Cortex of kidney (tissue), 1 donor: ENCODE results near the gene NRF1.
"Not testable (repeated sequence)": the region's sequence is repeated elsewhere in the genome, so short reads cannot be mapped to it uniquely, and the experiment has no call there.

Source experiments
- DNase-seq: peaks from one replicate; lab custom pipeline; 2025; lab: John Stamatoyannopoulos, UW

Gene NRF1

GRCh38 chr7:129782818-129783583, 171.5 kb downstream of the NRF1 start:
- no peak for DNase-seq

GRCh38 chr7:129783584-129783919, 172.0 kb downstream of the NRF1 start:
- DNase-seq, result no peak

GRCh38 chr7:129784437-129784782, 172.9 kb downstream of the NRF1 start:
- DNase-seq, result no peak

GRCh38 chr7:129784783-129785684, 173.5 kb downstream of the NRF1 start:
- no peak for DNase-seq

- DNase-seq, result no peak
Observed at GRCh38 chr7:129785685-129786514, 174.4 kb downstream of the NRF1 start.

GRCh38 chr7:129786825-129787563, 175.5 kb downstream of the NRF1 start:
- no peak for DNase-seq

GRCh38 chr7:129789000-129789399, 177.5 kb downstream of the NRF1 start:
- DNase-seq, result no peak

- no peak for DNase-seq
Observed at GRCh38 chr7:129789652-129790051, 178.1 kb downstream of the NRF1 start.

- DNase-seq, result no peak
Observed at GRCh38 chr7:129790136-129790535, 178.6 kb downstream of the NRF1 start.

- DNase-seq, result no peak
Observed at GRCh38 chr7:129792721-129793120, 181.2 kb downstream of the NRF1 start.

- DNase-seq, result no peak
Observed at GRCh38 chr7:129793506-129794310, 182.2 kb downstream of the NRF1 start.

- DNase-seq, result not testable (repeated sequence)
Observed at GRCh38 chr7:129794461-129794860, 182.9 kb downstream of the NRF1 start.

GRCh38 chr7:129796186-129796775, 184.8 kb downstream of the NRF1 start:
- no peak for DNase-seq

GRCh38 chr7:129797214-129797789, 185.8 kb downstream of the NRF1 start:
- DNase-seq, result no peak

- DNase-seq, result no peak
Observed at GRCh38 chr7:129798616-129799349, 187.3 kb downstream of the NRF1 start.

- no peak for DNase-seq
Observed at GRCh38 chr7:129799350-129799955, 187.9 kb downstream of the NRF1 start.

- no peak for DNase-seq
Observed at GRCh38 chr7:129800901-129801300, 189.4 kb downstream of the NRF1 start.

- DNase-seq, result no peak
Observed at GRCh38 chr7:129801882-129802281, 190.4 kb downstream of the NRF1 start.

- DNase-seq, result no peak
Observed at GRCh38 chr7:129803546-129804081, 192.1 kb downstream of the NRF1 start.
